ENCODE measurements around the gene ADTRP.

The ADTRP gene

GRCh38 chr6:11772109-11772825 lies 6.3 kb downstream of the ADTRP start:
- DNase-seq, result no peak

- no peak for DNase-seq
Measured at GRCh38 chr6:11771473-11772048, 7.0 kb downstream of the ADTRP start.

- DNase-seq, result no peak
Measured at GRCh38 chr6:11770546-11771466, 7.8 kb downstream of the ADTRP start.

GRCh38 chr6:11769811-11770545 lies 8.6 kb downstream of the ADTRP start:
- no peak for DNase-seq

- DNase-seq, result no peak
Measured at GRCh38 chr6:11769244-11769643, 9.4 kb downstream of the ADTRP start.

GRCh38 chr6:11767978-11768756 lies 10.4 kb downstream of the ADTRP start:
- DNase-seq, result no peak

GRCh38 chr6:11767458-11767857 lies 11.1 kb downstream of the ADTRP start:
- DNase-seq, result no peak

GRCh38 chr6:11766589-11767450 lies 11.8 kb downstream of the ADTRP start:
- DNase-seq, result no peak

- DNase-seq, result no peak
Measured at GRCh38 chr6:11766043-11766442, 12.6 kb downstream of the ADTRP start.

- DNase-seq, result no peak
Measured at GRCh38 chr6:11764250-11764604, 14.4 kb downstream of the ADTRP start.

GRCh38 chr6:11763460-11764249 lies 14.9 kb downstream of the ADTRP start:
- DNase-seq, result no peak

GRCh38 chr6:11762794-11763459 lies 15.7 kb downstream of the ADTRP start:
- DNase-seq, result no peak

- DNase-seq, result no peak
Measured at GRCh38 chr6:11761744-11762620, 16.6 kb downstream of the ADTRP start.

GRCh38 chr6:11760015-11760473 lies 18.6 kb downstream of the ADTRP start:
- no peak for DNase-seq

- DNase-seq, result no peak
Measured at GRCh38 chr6:11758878-11759277, 19.7 kb downstream of the ADTRP start.

- no peak for DNase-seq
Measured at GRCh38 chr6:11756726-11757125, 21.9 kb downstream of the ADTRP start.

- no peak for DNase-seq
Measured at GRCh38 chr6:11756292-11756691, 22.3 kb downstream of the ADTRP start.

GRCh38 chr6:11755725-11756124 lies 22.9 kb downstream of the ADTRP start:
- no peak for DNase-seq
